IMR-90 (cell line): ENCODE data around the gene PRKAG2. TPM values are rescaled to one million over a fixed set of nuclear protein-coding genes. Genes with fewer than 3 reads are reported as not detected.

ENCODE experiments used
- ATAC-seq: fragments of 200-7000 bp; cut with Tn5 transposase; 2 replicates; pipeline ENCODE4 v1.9.1; 2020; ENCODE audit warnings: low read depth, mild to moderate bottlenecking, moderate library complexity
- BruUV-seq: library from RNA; stranded (reverse); fragments of 400-500 nt; replicated peaks from 2 replicates; lab custom pipeline; 2021; lab: Mats Ljungman, UMichigan
- CTCF ChIA-PET: fragments of 300-600 bp; formaldehyde crosslinking; extraction: SDS; loops from one replicate; lab custom pipeline; 2021; ENCODE audit warnings: antibody characterized with exemption; lab: Yijun Ruan, JAX
- POLR2A ChIA-PET: fragments of 300-600 bp; sonication (Branson Sonifier 250); formaldehyde crosslinking; loops from one replicate; lab custom pipeline; 2022; ENCODE audit warnings: antibody characterized with exemption; ENCODE audit not compliant: unreplicated experiment; lab: Charles Lee
- DNase-seq: peaks from one replicate; pipeline ENCODE4 v3.0.0; 2013
- H2AFZ ChIP-seq: replicated peaks from 2 replicates; pipeline ENCODE3; 2013; ENCODE audit warnings: low read length, mild to moderate bottlenecking; ENCODE audit not compliant: poor library complexity
- H2AK5ac ChIP-seq: 2 replicates; pipeline ENCODE4 v1.6.1; 2013; ENCODE audit warnings: low read depth, low read length, inconsistent platforms
- H2AK9ac ChIP-seq: replicated peaks from 2 replicates; pipeline ENCODE3; 2013; ENCODE audit warnings: mild to moderate bottlenecking, low read depth, low read length, moderate library complexity; ENCODE audit not compliant: poor library complexity
- H2BK120ac ChIP-seq: 2 replicates; pipeline ENCODE4 v1.6.1; 2013; ENCODE audit warnings: low read depth, low read length, inconsistent platforms
- H2BK15ac ChIP-seq: 3 replicates; pipeline ENCODE4 v1.6.1; 2013; ENCODE audit warnings: low read depth, low read length, inconsistent platforms
- H2BK20ac ChIP-seq: 2 replicates; pipeline ENCODE4 v1.6.1; 2013; ENCODE audit warnings: low read depth, mild to moderate bottlenecking, inconsistent platforms, low read length, moderate library complexity
- H2BK5ac ChIP-seq: 2 replicates; pipeline ENCODE4 v1.6.1; 2013; ENCODE audit warnings: mild to moderate bottlenecking, low read depth, low read length, inconsistent platforms; ENCODE audit not compliant: poor library complexity, severe bottlenecking
- H3K14ac ChIP-seq: replicated peaks from 2 replicates; pipeline ENCODE4 v1.6.1; 2013; ENCODE audit warnings: low read depth, low read length, inconsistent platforms
- H3K18ac ChIP-seq: 2 replicates; pipeline ENCODE4 v1.6.1; 2013; ENCODE audit warnings: low read depth, low read length, control low read depth
- H3K23ac ChIP-seq: 2 replicates; pipeline ENCODE4 v1.6.1; 2013; ENCODE audit warnings: low read depth, low read length, inconsistent platforms
- H3K27ac ChIP-seq: 2 replicates; pipeline ENCODE4 v1.5.1; 2013; ENCODE audit warnings: mild to moderate bottlenecking, control low read depth, low read length; ENCODE audit not compliant: insufficient read depth
- H3K27me3 ChIP-seq: 2 replicates; pipeline ENCODE4 v1.6.1; 2013; ENCODE audit warnings: low read length; ENCODE audit not compliant: control insufficient read depth, insufficient read depth
- H3K36me3 ChIP-seq: 2 replicates; pipeline ENCODE4 v1.6.1; 2013; ENCODE audit warnings: low read length, mixed read lengths; ENCODE audit not compliant: control insufficient read depth, insufficient read depth
- H3K4ac ChIP-seq: 2 replicates; pipeline ENCODE4 v1.6.1; 2013; ENCODE audit warnings: low read depth, low read length, inconsistent platforms
- H3K4me1 ChIP-seq: 2 replicates; pipeline ENCODE4 v1.6.1; 2013; ENCODE audit warnings: low read length, mixed read lengths; ENCODE audit not compliant: control insufficient read depth, insufficient read depth
- H3K4me2 ChIP-seq: 2 replicates; pipeline ENCODE4 v1.6.1; 2013; ENCODE audit warnings: low read depth, mild to moderate bottlenecking, control low read depth, low read length, moderate library complexity
- H3K4me3 ChIP-seq: 2 replicates; pipeline ENCODE4 v1.5.1; 2013; ENCODE audit warnings: low read depth, mild to moderate bottlenecking, control low read depth, low read length, moderate library complexity; ENCODE audit not compliant: insufficient read depth
- H3K56ac ChIP-seq: 2 replicates; pipeline ENCODE4 v1.6.1; 2013; ENCODE audit warnings: low read length, inconsistent platforms; ENCODE audit not compliant: insufficient read depth; ENCODE audit errors: extremely low read depth
- H3K79me1 ChIP-seq, 2 experiments: 2 replicates each; pipeline ENCODE4 v1.6.1; 2013; ENCODE audit warnings: low read length in 2 of 2, inconsistent platforms in 1 of 2, low read depth in 1 of 2
- H3K9ac ChIP-seq: 2 replicates; pipeline ENCODE4 v1.6.1; 2013; ENCODE audit warnings: low read depth, low read length, control low read depth
- H3K9me1 ChIP-seq: 2 replicates; pipeline ENCODE4 v1.6.1; 2013; ENCODE audit warnings: low read length, inconsistent platforms; ENCODE audit not compliant: insufficient read depth
- H3K9me3 ChIP-seq: 2 replicates; pipeline ENCODE4 v1.6.1; 2013; ENCODE audit warnings: low read length; ENCODE audit not compliant: control insufficient read depth, insufficient read depth
- H4K20me1 ChIP-seq: 2 replicates; pipeline ENCODE4 v1.6.1; 2013; ENCODE audit warnings: low read length, inconsistent platforms; ENCODE audit not compliant: insufficient read depth
- H4K5ac ChIP-seq: 2 replicates; pipeline ENCODE4 v1.6.1; 2013; ENCODE audit warnings: mild to moderate bottlenecking, low read depth, low read length, control low read depth
- H4K8ac ChIP-seq, 2 experiments: 2 replicates each; pipeline ENCODE4 v1.6.1; 2013; ENCODE audit warnings: low read depth in 2 of 2, low read length in 2 of 2, control low read depth in 1 of 2, inconsistent platforms in 1 of 2
- H4K91ac ChIP-seq: 2 replicates; pipeline ENCODE4 v1.6.1; 2013; ENCODE audit warnings: low read depth, low read length, inconsistent platforms; ENCODE audit not compliant: insufficient read depth
- BHLHE40 ChIP-seq: fragments of 150-350 bp; IDR thresholded peaks from 2 replicates; pipeline ENCODE4 v1.6.1; 2016; ENCODE audit warnings: mild to moderate bottlenecking, low read depth, low read length
- CEBPB ChIP-seq: IDR thresholded peaks from 2 replicates; pipeline ENCODE4 v1.6.1; 2012; ENCODE audit warnings: low read depth, low read length, improper control_type of control experiment
- CHD1 ChIP-seq: IDR thresholded peaks from 2 replicates; pipeline ENCODE4 v1.6.1; 2012; ENCODE audit warnings: low read depth, low read length, improper control_type of control experiment
- CTCF ChIP-seq: conservative IDR thresholded peaks from 2 replicates; pipeline ENCODE4 v1.5.1; 2012; ENCODE audit warnings: mild to moderate bottlenecking, low read depth, low read length, improper control_type of control experiment
- ELK1 ChIP-seq: fragments of 150-350 bp; IDR thresholded peaks from 2 replicates; pipeline ENCODE4 v1.6.1; 2016; ENCODE audit warnings: low read depth, mild to moderate bottlenecking, low read length, moderate library complexity, borderline replicate concordance
- FOS ChIP-seq: fragments of 150-350 bp; IDR thresholded peaks from 2 replicates; pipeline ENCODE4 v1.6.1; 2016; ENCODE audit warnings: low read depth, low read length
- MAFK ChIP-seq: IDR thresholded peaks from 2 replicates; pipeline ENCODE4 v1.6.1; 2012; ENCODE audit warnings: low read depth, low read length, improper control_type of control experiment
- MAZ ChIP-seq: IDR thresholded peaks from 2 replicates; pipeline ENCODE4 v1.6.1; 2012; ENCODE audit warnings: low read depth, mild to moderate bottlenecking, low read length, improper control_type of control experiment, moderate library complexity, borderline replicate concordance
- MXI1 ChIP-seq: IDR thresholded peaks from 2 replicates; pipeline ENCODE4 v1.6.1; 2012; ENCODE audit warnings: low read depth, mild to moderate bottlenecking, low read length, moderate library complexity, borderline replicate concordance
- NFE2L2 ChIP-seq: fragments of 150-350 bp; IDR thresholded peaks from 2 replicates; pipeline ENCODE4 v1.6.1; 2016; ENCODE audit warnings: low read depth, mild to moderate bottlenecking, low read length
- POLR2A ChIP-seq: IDR thresholded peaks from 2 replicates; pipeline ENCODE4 v1.6.1; 2012; ENCODE audit warnings: mild to moderate bottlenecking, low read depth, low read length
- RAD21 ChIP-seq: IDR thresholded peaks from 2 replicates; pipeline ENCODE4 v1.6.1; 2012; ENCODE audit warnings: low read length, improper control_type of control experiment
- RCOR1 ChIP-seq: IDR thresholded peaks from 2 replicates; pipeline ENCODE4 v1.6.1; 2012; ENCODE audit warnings: mild to moderate bottlenecking, low read length, improper control_type of control experiment; ENCODE audit not compliant: insufficient replicate concordance
- RFX5 ChIP-seq: IDR thresholded peaks from 2 replicates; pipeline ENCODE4 v1.8.0; 2012; ENCODE audit warnings: low read depth, mild to moderate bottlenecking, low read length, moderate library complexity
- SMC3 ChIP-seq: fragments of 150-350 bp; IDR thresholded peaks from 2 replicates; pipeline ENCODE4 v1.6.1; 2016; ENCODE audit warnings: low read depth, mild to moderate bottlenecking, antibody characterized with exemption, low read length, moderate library complexity
- USF2 ChIP-seq: fragments of 150-350 bp; IDR thresholded peaks from 2 replicates; pipeline ENCODE4 v1.6.1; 2017; ENCODE audit warnings: mild to moderate bottlenecking, antibody characterized with exemption, low read length, low read depth
- WGBS, 2 experiments: methylation state at CpG; one replicate each; pipeline versions ENCODE4 v1.1.5 to v1.1.7; 2013; ENCODE audit warnings: missing lambda C conversion rate in 2 of 2; ENCODE audit not compliant: insufficient read length in 1 of 2; ENCODE audit errors: extremely low coverage in 2 of 2; 5-methylcytosine and 5-hydroxymethylcytosine counted together
- dilution Hi-C: fragments of 300-500 bp; cut with HindIII; formaldehyde crosslinking; loops from one replicate; pipeline ENCODE4 v1.14.3; 2018; ENCODE audit warnings: low sequenced_read_pairs; ENCODE audit not compliant: unreplicated experiment
- in situ Hi-C: fragments of 300-500 bp; cut with MboI; formaldehyde crosslinking; loops from 3 replicates; pipeline ENCODE4 v1.14.3; 2019; ENCODE audit warnings: low sequenced_read_pairs, inconsistent platforms, mixed read lengths
- intact Hi-C: fragments of 100-400 bp; cut with micrococcal nuclease; formaldehyde crosslinking; loops from 2 replicates; pipeline ENCODE4 v1.10.0; 2022
- polyA plus RNA-seq, 3 experiments: library from polyadenylated mRNA; depleted of rRNA; stranded (reverse); fragments of >200 nt; gene quantifications; 2 replicates each; pipeline ENCODE4 v1.2.3, GENCODE V29; 2012; ENCODE audit warnings: low replicate concordance in 1 of 3
- total RNA-seq: library from RNA; depleted of rRNA; stranded (reverse); fragments of >200 nt; gene quantifications from 2 replicates; pipeline ENCODE4 v1.2.3, GENCODE V29; 2012

The PRKAG2 gene
- total and polyA plus RNA-seq, 2 of the 4 experiments (the other 2 are of a cell fraction): 15.4 to 21.6 TPM

GRCh38 chr7:151838072-151838471 is 38.8 kb downstream of the PRKAG2 start:
- peak overlapping the region; percentile 28 for H2AK9ac ChIP-seq
- no peak overlapping the region for H3K9ac ChIP-seq
- no peak overlapping the region for H3K18ac ChIP-seq
- no peak overlapping the region for H2BK15ac ChIP-seq
- H3K4me1 ChIP-seq: no peaks in the 10 kb centered on the region
- CTCF ChIA-PET: no interaction called here
- no peaks in the 10 kb centered on the region for H3K36me3 ChIP-seq
- no peak overlapping the region for H2BK20ac ChIP-seq
- in situ Hi-C loops (no loop called here), dilution Hi-C loops (no loop called here), intact Hi-C loops (no loop called here)
- H3K56ac ChIP-seq: no peak overlapping the region
- no peak overlapping the region for H3K4me2 ChIP-seq
- no peaks in the 10 kb centered on the region for H3K9me3 ChIP-seq
- H3K27me3 ChIP-seq: peaks cover 27% of the 10 kb centered on the region; the same call in 1 of the 2 replicates
- WGBS, 2 experiments: no CpG with 5 or more reads among the region's 7 CpGs
- H3K79me1 ChIP-seq: no peaks in the 10 kb centered on the region
- no peak overlapping the region for H3K14ac ChIP-seq
- no peak overlapping the region for H3K27ac ChIP-seq
- H2AFZ ChIP-seq: no peak overlapping the region
- no peak overlapping the region for H4K5ac ChIP-seq
- no peak overlapping the region for H2AK5ac ChIP-seq
- no peak overlapping the region for H4K91ac ChIP-seq
- no peak for DNase-seq
- H3K9me1 ChIP-seq: no peaks in the 10 kb centered on the region
- POLR2A ChIA-PET: no interaction called here
- H3K23ac ChIP-seq: no peak overlapping the region
- ATAC-seq: no peak
- no peak for TF ChIP-seq FOS
- TF ChIP-seq RCOR1: no peak
- no peak for TF ChIP-seq RFX5
- no peak for TF ChIP-seq SMC3
- TF ChIP-seq NFE2L2: no peak
- TF ChIP-seq POLR2A: no peak
- no peak for TF ChIP-seq MXI1
- TF ChIP-seq CTCF: no peak
- TF ChIP-seq MAFK: no peak
- TF ChIP-seq CEBPB: no peak
- TF ChIP-seq ELK1: no peak
- no peak for TF ChIP-seq BHLHE40
- TF ChIP-seq RAD21: no peak
- TF ChIP-seq USF2: no peak
- TF ChIP-seq CHD1: no peak
- no peak for TF ChIP-seq MAZ
- H3K4me3 ChIP-seq: no peak overlapping the region
- no peak overlapping the region for H3K4ac ChIP-seq
- H4K8ac ChIP-seq: no peak overlapping the region
- no peaks in the 10 kb centered on the region for H4K20me1 ChIP-seq
- BruUV-seq: no TSS peak
- H2BK120ac ChIP-seq: no peak overlapping the region
- no peak overlapping the region for H2BK5ac ChIP-seq
